GM13976 (cell line): ENCODE measurements around the gene SLC66A2.
"Not testable (repeated sequence)": the region's sequence is repeated elsewhere in the genome, so short reads cannot be mapped to it uniquely, and the experiment has no call there.

Experiments used
- DNase-seq: peaks from one replicate; pipeline ENCODE4 v3.0.0; 2012; ENCODE audit warnings: low spot score
- CTCF ChIP-seq: IDR thresholded peaks from 2 replicates; pipeline ENCODE4 v1.5.1; 2012; ENCODE audit warnings: borderline replicate concordance, mild to moderate bottlenecking; ENCODE audit not compliant: insufficient read depth; ENCODE audit errors: extremely low read depth, missing control alignments, control extremely low read depth
- in situ Hi-C: fragments of 300-500 bp; cut with MboI; formaldehyde crosslinking; loops from one replicate; pipeline ENCODE4 v1.12.0; 2022; ENCODE audit warnings: low sequenced_read_pairs, mixed read lengths, inconsistent platforms; ENCODE audit not compliant: unreplicated experiment

SLC66A2 gene

GRCh38 chr18:79883461-79884293 lies 67.8 kb downstream of the SLC66A2 start:
- no peak for DNase-seq
- no peak for TF ChIP-seq CTCF
- in situ Hi-C loops: no loop called here

GRCh38 chr18:79882522-79883241 lies 68.8 kb downstream of the SLC66A2 start:
- DNase-seq: no peak
- in situ Hi-C loops: no loop called here
- no peak for TF ChIP-seq CTCF

- in situ Hi-C loops: no loop called here
- TF ChIP-seq CTCF: no peak
- no peak for DNase-seq
These were observed 69.8 kb downstream of the SLC66A2 start for GRCh38 chr18:79881695-79882094.

- TF ChIP-seq CTCF: no peak
- DNase-seq: no peak
- in situ Hi-C loops: no loop called here
These were observed 71.9 kb downstream of the SLC66A2 start for GRCh38 chr18:79879566-79879965.

- in situ Hi-C loops: no loop called here
These were observed 72.6 kb downstream of the SLC66A2 start for GRCh38 chr18:79878741-79879378.

GRCh38 chr18:79878246-79878645 lies 73.2 kb downstream of the SLC66A2 start:
- in situ Hi-C loops, DNase-seq: not testable (repeated sequence)

More at GRCh38 chr18:79878741-79879378, 72.6 kb downstream of the SLC66A2 start:
- DNase-seq: no peak
- no peak for TF ChIP-seq CTCF
